Stimulated activated effector memory CD8-positive, alpha-beta T cell treated with anti-CD3 and anti-CD28 coated beads, Interleukin-12 subunit alpha, Interleukin-12 subunit beta, amount 100 ng/mL, for 72 hours (primary cell): ENCODE measurements around the gene TFEB.

Source experiments
- ATAC-seq: fragments of 150-1000 bp; cut with Tn5 transposase; 2 replicates; pipeline ENCODE4 v1.10.0; 2021
- DNase-seq, 2 donors: peaks; one replicate each; pipeline ENCODE4 v3.0.0; 2021 to 2022; ENCODE audit warnings: low spot score in 2 of 2
- H3K27ac Mint-ChIP-seq: one replicate; pipeline ENCODE4 v1.8.0; 2022; ENCODE audit warnings: mild to moderate bottlenecking, mixed read lengths
- H3K36me3 Mint-ChIP-seq: one replicate; pipeline ENCODE4 v1.8.0; 2022; ENCODE audit warnings: mild to moderate bottlenecking, mixed read lengths
- H3K4me1 Mint-ChIP-seq: one replicate; pipeline ENCODE4 v1.8.0; 2022; ENCODE audit warnings: mixed read lengths
- H3K4me3 Mint-ChIP-seq: one replicate; pipeline ENCODE4 v1.8.0; 2022; ENCODE audit warnings: mild to moderate bottlenecking, mixed read lengths
- H3K9me3 Mint-ChIP-seq: one replicate; pipeline ENCODE4 v1.8.0; 2022; ENCODE audit warnings: mixed read lengths

Gene TFEB

DNA sequence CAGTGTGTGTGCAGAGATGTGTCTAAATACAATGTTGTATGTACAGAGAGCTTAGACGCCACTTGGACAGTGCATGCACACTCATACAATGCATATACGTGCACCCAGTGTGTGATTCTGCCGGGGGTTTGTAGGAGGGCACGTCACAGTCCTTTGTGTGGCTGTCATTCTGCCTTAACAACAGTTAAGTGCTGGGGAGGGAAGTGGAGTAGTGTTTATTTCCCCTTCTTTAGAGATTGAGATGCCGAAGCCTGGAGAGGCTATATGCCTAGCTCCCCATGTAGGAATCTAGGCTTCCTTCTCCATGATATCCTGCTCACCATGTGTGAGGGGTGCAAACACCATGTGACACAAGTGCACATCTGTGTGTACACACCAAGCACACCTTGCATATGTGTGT, 59.0 kb downstream of the TFEB start:
- H3K4me1 Mint-ChIP-seq, result no peaks in the 10 kb centered on the region
- H3K9me3 Mint-ChIP-seq, result no peaks in the 10 kb centered on the region
- ATAC-seq (no peak), DNase-seq (no peak)
- no peak overlapping the region for H3K27ac Mint-ChIP-seq
- H3K4me3 Mint-ChIP-seq, result no peak overlapping the region
- no peaks in the 10 kb centered on the region for H3K36me3 Mint-ChIP-seq

DNA sequence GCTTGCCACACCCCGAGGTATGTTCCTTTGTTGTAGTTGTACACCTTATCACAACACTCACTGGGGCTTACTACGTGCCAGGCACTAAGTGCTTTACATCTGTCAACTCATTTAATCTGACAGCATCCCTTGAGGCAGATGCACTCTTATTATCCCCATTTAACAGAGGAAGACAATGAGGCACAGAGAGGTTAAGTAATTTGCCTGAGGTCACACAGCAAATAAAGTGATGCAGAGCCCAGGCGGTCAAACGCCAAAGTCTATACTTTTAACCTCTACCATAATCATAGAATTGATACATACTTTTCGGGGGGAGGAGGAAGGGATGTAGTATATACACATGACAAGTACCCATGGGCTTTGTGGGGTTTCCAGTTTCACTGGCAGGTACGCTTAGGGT, 59.4 kb downstream of the TFEB start:
- H3K27ac Mint-ChIP-seq, result no peak overlapping the region
- H3K4me1 Mint-ChIP-seq, result no peaks in the 10 kb centered on the region
- ATAC-seq (no peak), DNase-seq (no peak)
- no peak overlapping the region for H3K4me3 Mint-ChIP-seq
- no peaks in the 10 kb centered on the region for H3K9me3 Mint-ChIP-seq
- H3K36me3 Mint-ChIP-seq, result no peaks in the 10 kb centered on the region

DNA sequence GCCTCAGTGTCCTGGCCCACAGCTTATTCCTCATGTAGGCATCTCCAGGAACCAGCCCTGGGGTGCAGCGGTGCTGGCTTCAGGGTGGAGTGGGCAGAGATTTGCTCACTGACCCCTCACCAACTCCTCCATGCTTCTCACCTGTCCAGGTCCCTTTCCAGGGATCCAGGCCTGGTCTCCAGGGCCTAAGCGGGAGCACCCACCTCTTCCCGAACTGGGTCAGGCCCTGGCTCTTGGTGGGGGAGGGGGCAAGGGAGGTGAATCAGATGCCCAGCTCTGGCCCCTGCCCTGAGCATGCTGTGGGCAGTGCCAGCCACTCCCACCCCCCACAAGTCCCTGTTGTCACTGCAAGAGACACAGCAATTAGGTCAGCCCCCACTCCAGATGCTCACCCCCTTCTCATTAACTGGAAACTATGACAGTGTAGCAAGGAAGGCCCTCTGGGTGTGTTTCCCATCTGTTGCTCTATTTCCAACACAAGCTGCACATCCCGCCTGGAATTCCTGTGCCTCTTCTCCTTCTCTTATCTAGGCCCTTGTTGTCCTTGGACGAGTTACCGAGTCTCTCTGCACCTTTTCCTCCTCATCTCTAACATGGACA, 60.1 kb downstream of the TFEB start:
- no peaks in the 10 kb centered on the region for H3K36me3 Mint-ChIP-seq
- H3K4me3 Mint-ChIP-seq, result no peak overlapping the region
- H3K4me1 Mint-ChIP-seq, result no peaks in the 10 kb centered on the region
- DNase-seq (no peak), ATAC-seq (no peak)
- no peak overlapping the region for H3K27ac Mint-ChIP-seq
- no peaks in the 10 kb centered on the region for H3K9me3 Mint-ChIP-seq

DNA sequence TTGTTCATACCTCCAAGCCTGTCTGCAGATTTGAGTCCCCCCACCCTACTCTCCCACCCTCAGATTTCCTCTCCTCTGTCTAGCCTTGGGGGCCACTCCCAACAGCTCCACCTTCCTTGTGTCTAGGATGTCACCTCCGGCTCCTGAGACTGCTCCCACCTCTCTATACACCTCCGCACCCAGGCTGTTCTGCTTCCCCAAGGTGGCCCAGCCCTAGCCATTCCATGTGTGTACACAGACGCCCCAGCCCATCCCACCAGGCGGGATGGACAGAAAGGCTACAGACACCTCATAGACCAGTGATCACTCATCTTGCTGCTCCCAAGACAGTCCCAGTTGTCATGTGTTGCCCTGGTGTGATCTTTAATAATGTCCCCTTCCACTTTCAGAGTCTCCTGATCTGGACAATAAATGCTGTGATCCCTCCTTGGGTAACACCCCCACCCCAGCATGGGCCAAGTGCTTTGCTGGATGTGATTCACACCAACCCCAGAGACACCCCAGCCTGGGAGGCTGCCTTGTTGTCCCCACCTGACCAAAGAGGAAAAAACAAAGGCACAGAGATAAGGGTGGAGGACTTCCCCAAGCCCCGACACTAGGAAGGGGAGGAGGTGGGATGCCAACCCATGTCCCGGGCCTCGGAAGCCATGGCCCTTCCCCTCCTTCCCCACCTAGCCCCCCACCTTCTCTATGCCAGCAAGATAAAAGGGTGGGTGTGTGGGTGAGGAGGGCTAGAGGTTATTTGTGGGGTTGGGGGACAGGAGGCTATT, 61.0 kb downstream of the TFEB start:
- Mint-ChIP-seq H3K36me3 (no peaks in the 10 kb centered on the region), H3K27ac (no peak overlapping the region), H3K4me3 (no peak overlapping the region), H3K9me3 (no peaks in the 10 kb centered on the region), H3K4me1 (no peaks in the 10 kb centered on the region)
- ATAC-seq, result no peak
- no peak for DNase-seq

DNA sequence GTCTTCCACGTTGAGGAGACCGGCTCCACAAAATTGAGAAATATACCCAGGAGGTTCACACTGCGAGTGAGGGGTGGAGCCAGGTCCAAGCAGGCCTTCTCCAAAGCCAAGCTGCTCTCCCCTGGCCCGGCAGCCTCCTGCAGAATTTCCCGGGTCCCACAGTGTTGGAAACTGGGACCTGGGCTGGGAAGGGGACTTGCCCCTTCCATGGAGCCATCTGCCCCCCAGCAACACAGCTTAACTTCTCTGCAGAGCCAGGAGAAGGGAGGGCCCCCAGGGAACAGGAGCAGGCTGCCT, 61.8 kb downstream of the TFEB start:
- no peaks in the 10 kb centered on the region for H3K9me3 Mint-ChIP-seq
- no peak overlapping the region for H3K27ac Mint-ChIP-seq
- DNase-seq, result no peak
- no peak overlapping the region for H3K4me3 Mint-ChIP-seq
- H3K36me3 Mint-ChIP-seq, result no peaks in the 10 kb centered on the region
- no peak for ATAC-seq
- H3K4me1 Mint-ChIP-seq, result no peaks in the 10 kb centered on the region

DNA sequence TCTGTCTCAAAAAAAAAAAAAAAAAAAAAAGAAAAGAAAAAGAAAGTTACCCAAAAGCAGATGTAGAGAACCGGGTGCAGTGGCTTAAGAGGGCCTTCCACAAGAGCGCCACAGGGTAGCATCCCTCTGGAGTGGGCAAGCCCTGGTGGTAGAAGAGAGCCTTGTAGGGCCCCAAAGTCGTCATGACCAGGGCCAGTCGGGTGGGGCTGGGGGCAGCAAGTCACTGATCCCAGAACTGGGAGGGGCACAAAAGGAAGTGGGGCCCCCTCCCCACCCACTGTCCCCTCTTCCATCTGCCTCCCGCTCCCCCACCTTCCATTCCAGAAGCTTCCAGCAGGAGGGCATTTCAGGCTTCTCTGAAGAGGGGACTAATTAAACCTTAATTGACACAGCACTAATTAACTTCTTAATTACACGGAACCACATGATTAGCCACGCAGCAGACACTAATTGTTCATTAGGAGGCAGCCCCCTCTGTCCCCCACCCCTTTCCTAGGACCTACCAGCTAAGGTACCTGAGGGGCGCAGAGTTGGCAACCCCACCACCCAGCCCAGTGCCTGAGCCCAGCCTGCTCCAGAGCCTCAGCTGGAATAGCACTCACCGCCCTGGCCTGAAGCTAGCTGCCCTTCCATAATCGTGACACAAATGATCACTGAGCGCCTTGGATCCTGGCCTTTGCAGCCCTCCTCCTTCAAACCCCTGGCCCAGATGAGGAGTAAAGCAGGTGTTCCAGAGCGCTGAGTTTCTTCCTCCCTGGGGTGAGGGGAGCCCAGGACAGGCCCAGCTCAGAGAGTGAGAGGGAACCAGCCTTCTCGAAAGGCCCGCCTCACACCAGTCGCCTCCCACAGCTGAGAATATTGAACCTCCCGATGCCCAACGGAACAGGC, 62.3 kb downstream of the TFEB start:
- H3K9me3 Mint-ChIP-seq, result no peaks in the 10 kb centered on the region
- H3K36me3 Mint-ChIP-seq, result no peaks in the 10 kb centered on the region
- no peak overlapping the region for H3K27ac Mint-ChIP-seq
- H3K4me1 Mint-ChIP-seq, result no peaks in the 10 kb centered on the region
- no peak overlapping the region for H3K4me3 Mint-ChIP-seq
- no peak for DNase-seq
- no peak for ATAC-seq

DNA sequence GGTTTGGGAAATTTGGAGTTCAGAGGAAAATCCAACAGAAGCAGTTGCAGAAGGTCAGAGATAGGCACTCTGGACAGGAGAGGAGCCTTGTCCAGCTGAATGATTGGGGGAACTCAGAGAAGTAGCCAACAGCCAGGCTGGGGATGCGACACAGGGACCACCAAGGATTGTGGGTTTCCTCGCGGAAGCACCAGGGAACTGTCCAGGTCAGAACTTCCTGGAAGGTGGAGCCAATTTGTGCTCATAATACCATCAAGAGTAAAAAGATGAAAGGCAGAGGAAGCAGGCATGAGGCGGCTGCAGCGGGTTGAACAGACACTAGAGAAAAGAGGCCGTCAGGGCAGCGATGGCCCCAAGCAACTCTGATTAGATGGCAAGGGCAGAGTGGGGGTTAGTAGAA, 63.4 kb downstream of the TFEB start:
- Mint-ChIP-seq H3K27ac (no peak overlapping the region), H3K9me3 (no peaks in the 10 kb centered on the region), H3K4me1 (no peaks in the 10 kb centered on the region), H3K36me3 (no peaks in the 10 kb centered on the region), H3K4me3 (no peak overlapping the region)
- DNase-seq (no peak), ATAC-seq (no peak)

DNA sequence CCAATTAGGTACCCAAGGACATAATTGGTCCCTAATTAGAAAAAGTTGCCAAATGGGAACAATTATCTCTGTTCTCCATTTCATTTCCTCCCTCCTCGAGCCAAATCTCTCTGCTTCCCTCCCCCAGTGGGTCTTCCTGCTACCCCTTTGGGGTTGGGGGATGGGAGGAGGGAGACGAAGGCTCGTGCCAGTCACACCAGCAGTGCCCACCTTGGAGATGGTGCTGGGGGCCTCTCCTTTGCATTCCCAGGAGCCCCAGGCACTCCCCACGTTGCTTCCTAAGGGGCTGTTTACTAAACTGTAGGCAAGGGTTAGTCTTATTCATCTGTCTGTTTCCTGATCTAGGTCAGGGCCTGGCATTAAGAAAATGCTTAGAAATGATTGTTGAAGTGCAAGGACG, 64.0 kb downstream of the TFEB start:
- no peaks in the 10 kb centered on the region for H3K36me3 Mint-ChIP-seq
- no peak overlapping the region for H3K4me3 Mint-ChIP-seq
- H3K9me3 Mint-ChIP-seq, result no peaks in the 10 kb centered on the region
- DNase-seq (no peak), ATAC-seq (no peak)
- H3K4me1 Mint-ChIP-seq, result no peaks in the 10 kb centered on the region
- no peak overlapping the region for H3K27ac Mint-ChIP-seq

DNA sequence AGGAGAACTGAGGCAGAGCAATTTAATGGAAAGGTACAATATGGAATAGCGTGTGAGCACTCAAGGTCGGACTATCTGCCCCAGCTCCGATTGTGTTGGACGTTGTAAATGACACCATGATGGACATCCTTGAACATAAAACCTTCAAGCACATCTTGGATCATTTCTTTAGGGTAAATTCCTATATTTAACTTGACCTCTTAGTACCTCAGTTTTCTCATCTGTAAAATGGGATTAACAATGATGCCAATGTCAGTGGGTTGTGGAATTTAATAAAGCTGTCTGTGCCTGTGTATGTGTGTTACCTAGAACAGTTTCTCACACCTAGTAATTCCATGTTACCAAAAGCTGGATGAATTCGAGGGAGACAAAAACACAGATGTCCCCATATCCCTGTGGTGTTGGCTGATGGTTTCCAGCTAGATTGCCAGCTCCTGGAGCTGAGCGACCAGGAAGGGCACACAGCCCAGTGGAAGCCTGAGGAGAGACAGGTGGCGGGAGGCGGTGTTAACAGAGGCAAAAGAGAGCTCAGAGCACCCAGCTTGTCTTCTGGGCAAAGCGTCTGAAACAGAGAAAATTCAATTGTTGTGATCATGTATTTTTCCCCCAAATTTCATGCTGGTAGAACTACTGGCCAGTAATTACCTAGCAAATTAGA, 64.6 kb downstream of the TFEB start:
- Mint-ChIP-seq H3K36me3 (no peaks in the 10 kb centered on the region), H3K4me3 (no peak overlapping the region), H3K4me1 (no peaks in the 10 kb centered on the region), H3K9me3 (no peaks in the 10 kb centered on the region), H3K27ac (no peak overlapping the region)
- DNase-seq, result no peak
- no peak for ATAC-seq

DNA sequence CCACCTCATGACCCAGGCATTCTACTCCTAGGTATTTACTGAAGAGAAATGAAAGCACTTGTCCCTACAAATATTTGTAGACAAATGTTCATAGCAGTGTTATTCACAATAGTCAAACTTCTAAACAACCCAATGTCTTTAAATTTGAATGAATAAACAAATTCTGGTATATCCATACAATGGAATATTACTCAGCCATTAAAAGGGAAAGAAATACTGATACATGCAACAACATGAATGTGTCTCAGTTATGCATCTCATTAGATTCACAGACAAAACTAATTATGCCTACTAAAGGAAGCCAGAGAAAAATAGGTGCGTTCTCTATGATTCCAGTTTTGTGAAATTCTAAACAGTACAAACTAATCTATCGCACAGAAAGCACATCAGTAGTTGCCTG, 66.4 kb downstream of the TFEB start:
- no peaks in the 10 kb centered on the region for H3K36me3 Mint-ChIP-seq
- ATAC-seq (no peak), DNase-seq (no peak)
- H3K4me1 Mint-ChIP-seq, result no peaks in the 10 kb centered on the region
- no peak overlapping the region for H3K27ac Mint-ChIP-seq
- no peak overlapping the region for H3K4me3 Mint-ChIP-seq
- H3K9me3 Mint-ChIP-seq, result no peaks in the 10 kb centered on the region

DNA sequence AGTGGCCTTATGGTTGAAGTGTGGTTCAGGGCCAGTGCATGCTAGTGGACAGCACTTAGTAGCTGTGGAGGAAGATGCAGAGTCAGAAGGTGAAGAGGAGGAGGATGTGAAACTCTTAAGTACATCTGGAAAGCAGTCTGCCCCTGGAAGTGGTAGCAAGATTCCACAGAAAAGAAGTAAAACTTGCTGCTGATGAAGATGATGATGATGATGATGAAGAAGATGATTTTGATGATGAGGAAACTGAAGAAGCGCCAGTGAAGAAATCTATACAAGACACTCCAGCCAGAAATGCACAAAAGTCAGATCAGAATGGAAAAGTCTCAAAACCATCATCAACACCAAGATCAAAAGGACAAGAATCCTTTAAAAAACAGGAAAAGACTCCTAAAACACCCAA, 68.2 kb downstream of the TFEB start:
- no peak overlapping the region for H3K4me3 Mint-ChIP-seq
- no peaks in the 10 kb centered on the region for H3K36me3 Mint-ChIP-seq
- no peaks in the 10 kb centered on the region for H3K4me1 Mint-ChIP-seq

DNA sequence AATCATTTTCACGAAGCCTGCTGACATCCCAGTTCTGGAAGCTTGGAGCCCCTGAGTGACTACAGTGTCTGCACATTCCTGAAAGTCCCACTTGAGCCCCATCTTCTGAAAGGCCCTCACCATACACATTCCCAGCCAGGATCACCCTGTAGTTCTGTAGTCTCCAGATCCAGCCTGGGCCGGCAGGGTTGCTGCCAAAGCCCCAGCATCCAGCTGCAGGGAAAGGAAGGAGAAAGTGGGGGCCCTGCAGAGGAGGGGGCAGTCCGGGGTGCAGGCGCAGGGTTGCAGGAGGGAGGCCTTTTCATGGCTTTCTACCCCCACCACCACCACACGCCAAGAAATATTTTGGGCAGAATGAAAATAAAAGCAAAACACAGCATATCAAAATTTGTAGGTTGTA, 71.1 kb downstream of the TFEB start:
- no peak overlapping the region for H3K27ac Mint-ChIP-seq
- DNase-seq, result no peak
- H3K36me3 Mint-ChIP-seq, result no peaks in the 10 kb centered on the region
- H3K9me3 Mint-ChIP-seq, result no peaks in the 10 kb centered on the region
- ATAC-seq, result no peak
- H3K4me1 Mint-ChIP-seq, result no peaks in the 10 kb centered on the region
- no peak overlapping the region for H3K4me3 Mint-ChIP-seq

More for the DNA sequence above, 68.2 kb downstream of the TFEB start:
- no peak for DNase-seq
- no peaks in the 10 kb centered on the region for H3K9me3 Mint-ChIP-seq
- no peak overlapping the region for H3K27ac Mint-ChIP-seq
- no peak for ATAC-seq

DNA sequence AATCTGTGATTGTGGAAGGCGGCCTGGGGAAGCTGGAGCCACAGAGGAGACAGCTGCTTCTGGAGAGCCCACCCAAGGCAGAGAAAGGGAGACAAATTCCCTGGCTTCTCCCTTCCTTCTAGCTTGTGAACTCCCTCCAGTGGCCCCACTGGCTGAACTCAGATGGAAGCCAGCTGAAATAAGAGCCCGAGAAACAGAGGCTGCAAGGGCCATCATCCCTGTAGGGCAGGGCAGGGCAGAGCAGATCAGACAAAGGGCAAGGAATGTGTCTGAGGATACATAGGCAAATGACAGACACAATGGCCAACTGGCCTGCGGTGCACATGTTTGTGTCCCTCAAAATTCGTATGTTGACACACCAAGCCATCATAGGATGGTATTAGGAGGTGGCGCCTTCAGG, 71.8 kb downstream of the TFEB start:
- H3K27ac Mint-ChIP-seq, result no peak overlapping the region
- H3K4me3 Mint-ChIP-seq, result no peak overlapping the region
- ATAC-seq (no peak), DNase-seq (no peak)
- no peaks in the 10 kb centered on the region for H3K36me3 Mint-ChIP-seq
- H3K4me1 Mint-ChIP-seq, result no peaks in the 10 kb centered on the region
- no peaks in the 10 kb centered on the region for H3K9me3 Mint-ChIP-seq

DNA sequence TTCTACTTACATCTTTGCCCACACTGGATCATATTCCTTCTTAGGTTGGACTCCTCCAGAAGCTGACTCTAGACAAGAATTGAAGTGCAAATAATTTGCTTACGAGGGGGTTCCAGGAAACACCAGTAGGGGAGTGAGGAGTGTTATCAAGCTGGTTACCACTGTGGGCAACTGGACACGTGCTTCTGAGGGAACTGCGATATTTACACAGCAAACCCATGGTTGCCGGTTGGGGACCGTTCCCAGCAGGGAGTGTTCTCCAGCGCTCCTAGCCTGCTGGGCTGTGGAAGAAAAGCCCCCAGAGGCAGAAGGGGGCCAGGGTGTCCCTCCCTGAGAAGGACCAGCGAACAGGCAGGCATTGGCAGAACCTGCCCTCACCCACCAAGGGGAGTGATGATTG, 75.5 kb downstream of the TFEB start:
- Mint-ChIP-seq H3K36me3 (no peaks in the 10 kb centered on the region), H3K27ac (no peak overlapping the region), H3K9me3 (no peaks in the 10 kb centered on the region), H3K4me1 (no peaks in the 10 kb centered on the region), H3K4me3 (no peak overlapping the region)
- no peak for DNase-seq
- ATAC-seq, result no peak

DNA sequence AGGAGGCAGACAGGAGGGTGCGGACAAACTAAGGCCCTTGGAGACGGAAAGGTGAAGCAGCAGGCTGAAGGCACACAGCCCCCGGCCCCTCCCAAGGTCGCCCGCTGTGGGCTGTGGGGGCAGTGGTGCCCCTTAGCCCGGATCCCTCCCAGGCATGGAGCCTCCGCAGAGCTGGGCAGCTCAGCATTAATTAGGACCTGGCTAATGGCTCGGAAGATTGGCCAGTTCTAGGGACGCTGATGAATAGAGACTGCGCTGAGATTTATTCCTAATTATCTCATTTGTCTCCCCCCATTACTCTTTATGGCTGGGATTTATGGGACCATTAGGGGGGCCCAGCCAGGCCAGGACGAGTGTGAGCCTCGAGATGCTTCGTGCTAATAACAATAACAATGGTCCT, 76.8 kb downstream of the TFEB start:
- Mint-ChIP-seq H3K27ac (no peak overlapping the region), H3K9me3 (no peaks in the 10 kb centered on the region), H3K36me3 (no peaks in the 10 kb centered on the region), H3K4me1 (no peaks in the 10 kb centered on the region), H3K4me3 (no peak overlapping the region)
- no peak for ATAC-seq
- DNase-seq, result no peak
